Gastrocnemius medialis (tissue), 4 donors: ENCODE measurements around the gene VASN.

Experiments
- CTCF ChIP-seq, 5 experiments: fragments of 450-650 bp in 3 of 5; fragments of 200-600 bp in 2 of 5; sonication (generic) in 2 of 5; IDR thresholded peaks in 4 of 5; conservative IDR thresholded peaks in 1 of 5; 1 replicate in 4 of 5; 2 replicates in 1 of 5; pipeline ENCODE4 v1.5.1; 2016 to 2019; ENCODE audit warnings: antibody characterized with exemption in 5 of 5, mild to moderate bottlenecking in 3 of 5, moderate library complexity in 3 of 5
- POLR2A ChIP-seq, 2 donors: fragments of 450-650 bp; IDR thresholded peaks; one replicate each; pipeline ENCODE4 v1.6.1; 2017; ENCODE audit warnings: antibody characterized with exemption in 2 of 2, mild to moderate bottlenecking in 2 of 2, moderate library complexity in 2 of 2

- TF ChIP-seq CTCF (IDR thresholded peaks at IDR 0.05 in 4 of 5, conservative IDR thresholded peaks at IDR 0.05 in 1 of 5), result no peak
- no peak for TF ChIP-seq POLR2A (IDR thresholded peaks at IDR 0.05)
Observed at GRCh38 chr16:4342866-4343744, 28.5 kb upstream of the VASN start.
